Neuronal stem cell (in vitro differentiated cells): ENCODE results near the gene RASSF3.

ENCODE experiments used
- DNase-seq: peaks from one replicate; pipeline ENCODE4 v3.0.0-alpha.2; 2013; ENCODE audit warnings: low spot score
- H2AFZ ChIP-seq: one replicate; pipeline ENCODE4 v1.6.1; 2013; ENCODE audit warnings: mild to moderate bottlenecking, low read length, inconsistent platforms
- H2AK5ac ChIP-seq: 2 replicates; pipeline ENCODE4 v1.6.1; 2013; ENCODE audit warnings: low read depth, mild to moderate bottlenecking, inconsistent platforms, low read length, moderate library complexity, mixed read lengths
- H2BK120ac ChIP-seq: 2 replicates; pipeline ENCODE4 v1.6.1; 2013; ENCODE audit warnings: low read depth, mild to moderate bottlenecking, inconsistent platforms, low read length, moderate library complexity, mixed read lengths
- H2BK12ac ChIP-seq: one replicate; pipeline ENCODE4 v1.6.1; 2013; ENCODE audit warnings: low read length, inconsistent platforms
- H2BK15ac ChIP-seq: 2 replicates; pipeline ENCODE4 v1.6.1; 2013; ENCODE audit warnings: mild to moderate bottlenecking, low read length, inconsistent platforms, mixed read lengths
- H2BK5ac ChIP-seq: one replicate; pipeline ENCODE4 v1.6.1; 2013; ENCODE audit warnings: inconsistent platforms, mild to moderate bottlenecking, low read length, moderate library complexity
- H3K14ac ChIP-seq: one replicate; pipeline ENCODE4 v1.6.1; 2013; ENCODE audit warnings: low read length, inconsistent platforms
- H3K18ac ChIP-seq: 2 replicates; pipeline ENCODE4 v1.6.1; 2013; ENCODE audit warnings: low read length, inconsistent platforms
- H3K23ac ChIP-seq: 2 replicates; pipeline ENCODE4 v1.6.1; 2013; ENCODE audit warnings: low read depth, mild to moderate bottlenecking, mixed read lengths, low read length, inconsistent platforms; ENCODE audit not compliant: poor library complexity
- H3K27ac ChIP-seq: replicated peaks from 3 replicates; pipeline ENCODE4 v1.5.1; 2013; ENCODE audit warnings: low read length, inconsistent platforms
- H3K27me3 ChIP-seq, 3 experiments: 2 replicates each; pipeline ENCODE4 v1.6.1; 2013; ENCODE audit warnings: low read length in 3 of 3, mild to moderate bottlenecking in 2 of 3, inconsistent platforms in 1 of 3, low read depth in 1 of 3, mixed read lengths in 1 of 3, moderate library complexity in 1 of 3; ENCODE audit not compliant: control insufficient read depth in 3 of 3, insufficient read depth in 3 of 3
- H3K36me3 ChIP-seq, 2 donors: replicated peaks in 1 of 2; 2 replicates each; pipeline ENCODE4 v1.6.1; 2013; ENCODE audit warnings: low read length in 2 of 2; ENCODE audit not compliant: control insufficient read depth in 2 of 2, insufficient read depth in 2 of 2
- H3K4ac ChIP-seq: 2 replicates; pipeline ENCODE4 v1.6.1; 2013; ENCODE audit warnings: inconsistent platforms, mild to moderate bottlenecking, low read length, moderate library complexity
- H3K4me1 ChIP-seq, 2 donors: 1 replicate in 1 of 2; 2 replicates in 1 of 2; pipeline ENCODE4 v1.6.1; 2013; ENCODE audit warnings: low read length in 2 of 2, low read depth in 1 of 2; ENCODE audit not compliant: control insufficient read depth in 2 of 2, insufficient read depth in 1 of 2
- H3K4me2 ChIP-seq: one replicate; pipeline ENCODE4 v1.6.1; 2013; ENCODE audit warnings: mild to moderate bottlenecking, low read length, inconsistent platforms; ENCODE audit not compliant: insufficient read depth, poor library complexity, severe bottlenecking
- H3K4me3 ChIP-seq, 2 donors: 2 replicates each; pipeline ENCODE4 v1.5.1; 2013; ENCODE audit warnings: low read length in 2 of 2, mild to moderate bottlenecking in 2 of 2, inconsistent platforms in 1 of 2, moderate library complexity in 1 of 2
- H3K79me1 ChIP-seq: one replicate; pipeline ENCODE4 v1.6.1; 2013; ENCODE audit warnings: low read depth, mild to moderate bottlenecking, inconsistent platforms, low read length, moderate library complexity
- H3K9ac ChIP-seq: one replicate; pipeline ENCODE4 v1.6.1; 2013; ENCODE audit warnings: mild to moderate bottlenecking, low read depth, low read length, inconsistent platforms; ENCODE audit not compliant: poor library complexity
- H3K9me3 ChIP-seq, 2 donors: replicated peaks in 1 of 2; 2 replicates each; pipeline versions ENCODE3 to v1.6.1; 2013; ENCODE audit warnings: low read length in 2 of 2, mild to moderate bottlenecking in 2 of 2, inconsistent platforms in 1 of 2, low read depth in 1 of 2, mixed read lengths in 1 of 2, moderate library complexity in 1 of 2; ENCODE audit not compliant: control insufficient read depth in 2 of 2, insufficient read depth in 1 of 2
- H4K8ac ChIP-seq: one replicate; pipeline ENCODE4 v1.6.1; 2013; ENCODE audit warnings: low read depth, mild to moderate bottlenecking, inconsistent platforms, low read length, moderate library complexity
- H4K91ac ChIP-seq: one replicate; pipeline ENCODE4 v1.6.1; 2013; ENCODE audit warnings: low read length, low read depth, mild to moderate bottlenecking, inconsistent platforms; ENCODE audit not compliant: poor library complexity
- WGBS, 2 donors: extraction: QIAGEN DNeasy Blood & Tissue Kit; methylation state at CpG; one replicate each; pipeline ENCODE4 v1.1.7; 2013; ENCODE audit warnings: missing lambda C conversion rate in 2 of 2, mixed read lengths in 1 of 2; ENCODE audit not compliant: insufficient read length in 2 of 2, insufficient replicate concordance in 1 of 2; ENCODE audit errors: extremely low coverage in 2 of 2; 5-methylcytosine and 5-hydroxymethylcytosine counted together

The RASSF3 gene

DNA sequence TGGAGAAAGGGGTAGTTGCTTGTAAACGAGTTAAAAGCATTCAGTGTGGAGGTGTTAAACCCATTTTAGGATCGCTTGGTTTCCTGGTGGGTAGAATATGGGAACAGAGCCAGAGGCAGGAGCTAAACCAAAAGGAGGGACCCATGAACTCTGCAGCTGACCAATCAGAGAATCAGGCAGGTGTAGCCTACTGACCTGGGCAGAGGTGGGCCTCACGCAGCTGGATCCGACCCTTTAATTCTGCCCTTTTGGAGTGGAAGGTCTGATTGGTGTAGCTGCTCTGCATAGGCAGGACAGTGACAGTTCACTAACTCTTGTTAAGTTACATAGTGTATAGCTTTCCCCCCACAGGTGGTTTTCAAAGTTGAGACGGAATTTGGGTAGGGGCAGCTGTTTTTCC lies 85.3 kb downstream of the RASSF3 start:
- no peak overlapping the region for H2AK5ac ChIP-seq
- no peak overlapping the region for H2BK15ac ChIP-seq
- H3K9ac ChIP-seq = no peak overlapping the region
- no peak overlapping the region for H3K14ac ChIP-seq
- H3K4me1 ChIP-seq = peaks cover 21 to 25% of the 10 kb centered on the region in 2 donors
- H3K23ac ChIP-seq = no peak overlapping the region
- H3K9me3 ChIP-seq = peaks cover 0 to 1% of the 10 kb centered on the region in 2 donors
- no peak overlapping the region for H2AFZ ChIP-seq
- H3K27me3 ChIP-seq = no peaks in the 10 kb centered on the region
- H3K4ac ChIP-seq = no peak overlapping the region
- H2BK120ac ChIP-seq = no peak overlapping the region
- H2BK5ac ChIP-seq = no peak overlapping the region
- no peak overlapping the region for H3K4me2 ChIP-seq
- no peak overlapping the region for H3K18ac ChIP-seq
- H3K36me3 ChIP-seq = peaks cover 5 to 20% of the 10 kb centered on the region in 2 donors
- H3K27ac ChIP-seq = peak overlapping the region; percentile 27
- no CpG with 5 or more reads among the region's 5 CpGs for WGBS, 2 donors
- no peak overlapping the region for H4K8ac ChIP-seq
- no peak overlapping the region for H3K4me3 ChIP-seq
- no peaks in the 10 kb centered on the region for H3K79me1 ChIP-seq
- no peak overlapping the region for H4K91ac ChIP-seq
- no peak overlapping the region for H2BK12ac ChIP-seq
- DNase-seq = no peak

DNA sequence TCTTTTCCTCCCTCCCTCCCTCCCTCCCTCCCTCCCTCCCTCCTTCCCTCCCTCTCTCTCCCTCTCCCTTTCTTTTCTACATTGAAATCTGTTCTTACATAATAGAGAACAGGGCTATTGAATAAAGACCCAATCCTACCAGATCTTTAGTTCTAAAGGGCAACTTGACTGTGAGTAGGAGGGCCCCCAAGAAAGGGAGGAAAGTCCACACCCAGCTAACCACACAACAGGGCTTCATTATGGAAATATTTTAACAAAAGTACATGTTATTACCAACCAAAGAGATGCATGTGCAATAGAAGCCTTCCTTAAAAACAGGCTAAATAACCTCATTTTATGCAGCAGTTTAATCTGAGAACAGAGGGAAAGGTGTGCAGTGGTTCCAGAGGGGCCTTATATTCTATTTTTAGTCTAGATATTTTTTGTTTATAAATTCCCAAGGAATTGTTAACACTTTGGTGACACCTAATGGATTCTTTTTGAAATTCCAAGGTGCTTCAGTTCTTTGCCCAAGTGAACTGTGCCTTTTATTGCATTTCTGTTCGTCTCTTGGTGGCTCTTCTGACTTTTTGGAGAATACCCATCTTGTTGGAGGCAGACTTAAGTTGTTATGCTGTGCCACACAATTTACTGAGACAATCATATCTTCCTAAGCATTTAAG lies 85.9 kb downstream of the RASSF3 start:
- Histone ChIP-seq H3K4me3 (no peak overlapping the region), H3K27me3 (no peaks in the 10 kb centered on the region), H2AK5ac (no peak overlapping the region), H3K4ac (no peak overlapping the region), H4K8ac (no peak overlapping the region), H3K79me1 (no peaks in the 10 kb centered on the region), H3K14ac (no peak overlapping the region), H3K23ac (no peak overlapping the region), H2BK12ac (no peak overlapping the region), H2BK15ac (no peak overlapping the region), H4K91ac (no peak overlapping the region), H2BK120ac (no peak overlapping the region), H2BK5ac (no peak overlapping the region), H3K27ac (no peak overlapping the region), H3K9ac (no peak overlapping the region), H3K9me3 (peaks cover 0 to 1% of the 10 kb centered on the region in 2 donors), H3K36me3 (peaks cover 5 to 20% of the 10 kb centered on the region in 2 donors), H2AFZ (no peak overlapping the region), H3K4me2 (no peak overlapping the region), H3K4me1 (peaks cover 19 to 24% of the 10 kb centered on the region in 2 donors), H3K18ac (no peak overlapping the region)
- peak; percentile 18 for DNase-seq
- WGBS, 2 donors = no CpG with 5 or more reads among the region's 1 CpG

DNA sequence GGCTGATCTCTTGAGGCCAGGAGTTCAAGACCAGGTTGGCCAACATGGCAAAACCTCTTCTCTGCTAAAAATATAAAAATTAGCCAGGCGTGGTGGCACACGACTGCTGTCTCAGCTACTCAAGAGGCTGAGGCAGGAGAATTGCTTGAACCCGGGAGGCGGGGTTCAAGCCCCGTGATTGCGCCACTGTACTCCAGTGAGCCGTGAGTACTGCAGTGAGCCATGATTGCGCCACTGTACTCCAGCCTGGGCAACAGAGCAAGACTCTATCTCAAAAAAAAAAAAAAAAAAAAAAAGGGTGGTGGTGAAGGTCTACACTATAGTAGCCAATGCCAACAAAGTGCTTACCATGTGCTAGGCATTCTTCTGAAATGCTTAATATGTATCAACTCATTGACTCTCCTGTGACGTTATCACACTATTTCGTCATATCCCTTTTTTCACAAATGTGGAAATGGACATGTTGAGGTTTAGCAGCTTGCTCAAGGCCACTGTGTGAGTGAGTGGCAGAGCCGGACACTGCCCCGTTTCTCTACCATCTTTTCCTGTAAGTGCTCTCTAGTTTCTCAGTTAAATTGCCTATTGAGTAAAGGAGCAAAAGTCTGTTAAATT lies 89.3 kb downstream of the RASSF3 start:
- Histone ChIP-seq H4K91ac (no peak overlapping the region), H2AK5ac (no peak overlapping the region), H2AFZ (no peak overlapping the region), H2BK12ac (no peak overlapping the region), H3K14ac (no peak overlapping the region), H3K9me3 (peaks cover 0 to 1% of the 10 kb centered on the region in 2 donors), H2BK15ac (no peak overlapping the region), H3K4me2 (no peak overlapping the region), H4K8ac (no peak overlapping the region), H3K27ac (no peak overlapping the region), H3K79me1 (no peaks in the 10 kb centered on the region), H3K27me3 (no peaks in the 10 kb centered on the region), H2BK5ac (no peak overlapping the region), H3K4me1 (peaks cover 9 to 11% of the 10 kb centered on the region in 2 donors), H2BK120ac (no peak overlapping the region), H3K18ac (no peak overlapping the region), H3K23ac (no peak overlapping the region), H3K4ac (no peak overlapping the region), H3K4me3 (no peak overlapping the region), H3K9ac (no peak overlapping the region), H3K36me3 (peaks cover 5 to 11% of the 10 kb centered on the region in 2 donors)
- DNase-seq = no peak
- no CpG with 5 or more reads among the region's 12 CpGs for WGBS, 2 donors

DNA sequence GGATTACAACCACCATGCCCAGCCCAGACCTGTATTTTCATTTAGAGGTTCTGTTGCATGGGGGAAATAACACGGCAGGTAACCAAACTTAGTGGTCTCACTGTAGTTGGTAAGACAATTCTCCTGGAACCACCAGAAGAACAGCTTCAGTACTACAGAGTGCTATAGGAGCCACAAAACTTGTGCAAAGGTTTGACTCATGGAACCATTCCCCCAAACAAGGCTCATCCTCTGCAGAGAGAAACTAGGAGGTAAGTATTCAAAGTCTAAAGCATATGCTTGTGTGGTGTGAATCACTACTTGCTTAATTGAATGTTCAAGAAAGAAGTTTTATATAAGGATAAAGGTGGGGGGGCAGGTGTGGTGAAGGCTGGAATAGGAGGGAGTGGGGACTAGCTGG lies 90.2 kb downstream of the RASSF3 start:
- peaks cover 0 to under 1% of the 10 kb centered on the region in 2 donors for H3K9me3 ChIP-seq
- H3K4ac ChIP-seq = no peak overlapping the region
- no peak overlapping the region for H3K14ac ChIP-seq
- H3K23ac ChIP-seq = no peak overlapping the region
- H3K9ac ChIP-seq = no peak overlapping the region
- H2BK12ac ChIP-seq = no peak overlapping the region
- H2BK120ac ChIP-seq = no peak overlapping the region
- H3K4me2 ChIP-seq = no peak overlapping the region
- H3K18ac ChIP-seq = no peak overlapping the region
- no peak overlapping the region for H2BK5ac ChIP-seq
- H2BK15ac ChIP-seq = no peak overlapping the region
- no peak overlapping the region for H3K27ac ChIP-seq
- H2AFZ ChIP-seq = no peak overlapping the region
- H2AK5ac ChIP-seq = no peak overlapping the region
- peaks cover 3 to 8% of the 10 kb centered on the region in 2 donors for H3K4me1 ChIP-seq
- peaks cover under 1 to 1% of the 10 kb centered on the region in 2 donors for H3K36me3 ChIP-seq
- H3K79me1 ChIP-seq = no peaks in the 10 kb centered on the region
- no peak overlapping the region for H4K91ac ChIP-seq
- H3K4me3 ChIP-seq = no peak overlapping the region
- DNase-seq = no peak
- no CpG with 5 or more reads among the region's 1 CpG for WGBS, 2 donors
- H3K27me3 ChIP-seq = no peaks in the 10 kb centered on the region
- no peak overlapping the region for H4K8ac ChIP-seq
